Stimulated activated naive CD8-positive, alpha-beta T cell treated with anti-CD3 and anti-CD28 coated beads, Interleukin-15, Interleukin-2, amounts not matched to agents 100 ng/mL and 50 ng/mL, for 24 hours (primary cell): ENCODE results near the gene ATOX1.

ENCODE experiments used
- H3K27ac Mint-ChIP-seq: one replicate; pipeline ENCODE4 v1.8.0; 2021; ENCODE audit warnings: mild to moderate bottlenecking, mixed read lengths
- H3K27me3 Mint-ChIP-seq: one replicate; pipeline ENCODE4 v1.8.0; 2021; ENCODE audit warnings: mixed read lengths
- H3K36me3 Mint-ChIP-seq: one replicate; pipeline ENCODE4 v1.8.0; 2021; ENCODE audit warnings: low read depth, mixed read lengths
- H3K4me1 Mint-ChIP-seq: one replicate; pipeline ENCODE4 v1.8.0; 2021; ENCODE audit warnings: low read depth, mixed read lengths
- H3K4me3 Mint-ChIP-seq: one replicate; pipeline ENCODE4 v1.8.0; 2021; ENCODE audit warnings: mild to moderate bottlenecking, mixed read lengths
- H3K9me3 Mint-ChIP-seq: one replicate; pipeline ENCODE4 v1.8.0; 2021; ENCODE audit warnings: mixed read lengths

The ATOX1 gene

GRCh38 chr5:151750121-151750520 is 8.3 kb downstream of the ATOX1 start:
- peak overlapping the region; percentile 18 for H3K4me3 Mint-ChIP-seq
- peak overlapping the region; percentile 84 for H3K27ac Mint-ChIP-seq
- H3K36me3 Mint-ChIP-seq: peaks cover 41% of the 10 kb centered on the region
- H3K9me3 Mint-ChIP-seq: no peaks in the 10 kb centered on the region
- H3K4me1 Mint-ChIP-seq: peaks cover 61% of the 10 kb centered on the region
- H3K27me3 Mint-ChIP-seq: no peaks in the 10 kb centered on the region

DNA sequence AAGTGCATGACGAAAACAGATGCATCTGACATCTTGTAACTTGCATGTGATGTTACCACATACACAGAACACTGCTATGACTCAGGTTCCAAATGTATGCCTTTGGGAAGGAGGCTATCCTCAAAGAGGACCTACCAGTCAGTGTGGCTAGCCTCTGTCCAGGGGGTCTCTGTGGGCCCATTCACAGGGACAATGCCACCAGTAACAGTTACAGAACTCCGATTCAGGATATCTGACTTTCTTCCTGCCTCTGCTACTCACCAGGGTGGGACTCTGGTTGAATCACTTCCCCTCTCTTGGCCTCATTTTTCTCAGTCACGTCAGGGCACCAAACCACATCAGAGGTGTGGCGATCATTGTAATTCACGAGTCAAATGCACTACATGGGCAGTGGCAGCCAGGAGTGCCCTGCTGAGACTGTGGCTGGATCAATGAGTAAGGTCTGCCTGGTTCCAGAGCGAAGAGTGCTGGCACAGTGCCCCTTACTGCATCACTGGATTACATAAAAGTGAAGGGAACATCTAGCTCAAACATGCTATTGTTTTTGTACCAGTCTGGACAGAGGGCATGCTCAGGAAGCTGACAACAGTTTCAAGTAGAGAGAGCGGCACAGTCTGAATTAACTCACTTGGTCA is 13.2 kb downstream of the ATOX1 start:
- no peaks in the 10 kb centered on the region for H3K9me3 Mint-ChIP-seq
- peaks cover 52% of the 10 kb centered on the region for H3K4me1 Mint-ChIP-seq
- H3K27ac Mint-ChIP-seq: peak overlapping the region; percentile 56
- H3K4me3 Mint-ChIP-seq: no peak overlapping the region
- H3K36me3 Mint-ChIP-seq: peaks cover 57% of the 10 kb centered on the region
- H3K27me3 Mint-ChIP-seq: no peaks in the 10 kb centered on the region

GRCh38 chr5:151743530-151743929 is 14.9 kb downstream of the ATOX1 start:
- H3K4me3 Mint-ChIP-seq: no peak overlapping the region
- no peaks in the 10 kb centered on the region for H3K27me3 Mint-ChIP-seq
- H3K9me3 Mint-ChIP-seq: no peaks in the 10 kb centered on the region
- no peak overlapping the region for H3K27ac Mint-ChIP-seq
- peaks cover 51% of the 10 kb centered on the region for H3K36me3 Mint-ChIP-seq
- H3K4me1 Mint-ChIP-seq: peaks cover 46% of the 10 kb centered on the region

DNA sequence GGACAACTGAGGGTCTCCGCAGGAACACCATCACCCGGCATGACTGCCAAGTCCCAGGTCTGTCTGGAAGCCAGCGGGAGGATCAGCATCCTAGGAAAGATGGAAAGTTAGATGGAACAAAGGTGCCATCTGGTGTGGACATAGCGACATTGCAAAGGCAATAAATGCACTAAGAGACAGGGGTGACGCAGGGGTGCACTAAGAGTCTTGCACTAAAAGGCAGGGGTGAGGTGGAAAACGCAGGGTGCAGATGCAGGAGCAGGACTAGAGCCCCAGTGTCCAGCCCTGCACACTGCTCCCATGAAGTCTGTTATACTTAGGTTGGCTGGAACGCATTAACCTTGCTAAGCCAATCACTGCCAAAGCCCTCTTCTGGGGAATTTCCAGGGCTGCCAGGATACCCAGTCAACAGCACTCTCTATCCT is 15.5 kb downstream of the ATOX1 start:
- Mint-ChIP-seq H3K9me3 (no peaks in the 10 kb centered on the region), H3K27ac (peak overlapping the region; percentile 22), H3K4me3 (no peak overlapping the region), H3K27me3 (no peaks in the 10 kb centered on the region), H3K36me3 (peaks cover 47% of the 10 kb centered on the region), H3K4me1 (peaks cover 41% of the 10 kb centered on the region)

GRCh38 chr5:151741678-151742423 is 16.6 kb downstream of the ATOX1 start:
- peaks cover 43% of the 10 kb centered on the region for H3K36me3 Mint-ChIP-seq
- no peak overlapping the region for H3K4me3 Mint-ChIP-seq
- no peaks in the 10 kb centered on the region for H3K9me3 Mint-ChIP-seq
- no peaks in the 10 kb centered on the region for H3K27me3 Mint-ChIP-seq
- no peak overlapping the region for H3K27ac Mint-ChIP-seq
- H3K4me1 Mint-ChIP-seq: peaks cover 38% of the 10 kb centered on the region

GRCh38 chr5:151740958-151741373 is 17.5 kb downstream of the ATOX1 start:
- peaks cover 31% of the 10 kb centered on the region for H3K4me1 Mint-ChIP-seq
- H3K27ac Mint-ChIP-seq: no peak overlapping the region
- no peak overlapping the region for H3K4me3 Mint-ChIP-seq
- no peaks in the 10 kb centered on the region for H3K27me3 Mint-ChIP-seq
- H3K36me3 Mint-ChIP-seq: peaks cover 39% of the 10 kb centered on the region
- no peaks in the 10 kb centered on the region for H3K9me3 Mint-ChIP-seq

GRCh38 chr5:151740336-151740942 is 18.0 kb downstream of the ATOX1 start:
- Mint-ChIP-seq H3K36me3 (peaks cover 35% of the 10 kb centered on the region), H3K27me3 (no peaks in the 10 kb centered on the region), H3K9me3 (no peaks in the 10 kb centered on the region), H3K4me1 (peaks cover 26% of the 10 kb centered on the region), H3K4me3 (no peak overlapping the region), H3K27ac (no peak overlapping the region)

DNA sequence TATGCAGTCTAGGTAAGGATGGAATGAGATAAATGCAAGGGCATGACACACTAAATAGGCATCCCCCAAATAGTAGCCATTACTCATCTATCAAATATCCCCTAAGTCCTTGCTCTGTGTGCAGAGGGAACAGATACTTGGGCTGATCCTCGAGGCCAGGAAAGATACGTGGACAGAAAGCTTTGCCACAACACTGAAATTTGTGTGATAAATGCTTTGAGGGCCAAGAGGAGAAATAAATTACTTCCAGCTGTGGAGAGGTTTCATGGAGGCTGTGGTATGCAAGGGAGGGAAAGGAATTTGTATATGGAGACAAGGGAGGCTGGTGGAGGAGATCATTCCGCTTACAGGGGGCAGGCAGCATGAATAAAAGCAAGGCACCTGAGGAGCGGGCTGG is 18.5 kb downstream of the ATOX1 start:
- H3K4me1 Mint-ChIP-seq: peaks cover 21% of the 10 kb centered on the region
- no peaks in the 10 kb centered on the region for H3K27me3 Mint-ChIP-seq
- no peak overlapping the region for H3K4me3 Mint-ChIP-seq
- no peaks in the 10 kb centered on the region for H3K9me3 Mint-ChIP-seq
- H3K36me3 Mint-ChIP-seq: peaks cover 31% of the 10 kb centered on the region
- no peak overlapping the region for H3K27ac Mint-ChIP-seq

DNA sequence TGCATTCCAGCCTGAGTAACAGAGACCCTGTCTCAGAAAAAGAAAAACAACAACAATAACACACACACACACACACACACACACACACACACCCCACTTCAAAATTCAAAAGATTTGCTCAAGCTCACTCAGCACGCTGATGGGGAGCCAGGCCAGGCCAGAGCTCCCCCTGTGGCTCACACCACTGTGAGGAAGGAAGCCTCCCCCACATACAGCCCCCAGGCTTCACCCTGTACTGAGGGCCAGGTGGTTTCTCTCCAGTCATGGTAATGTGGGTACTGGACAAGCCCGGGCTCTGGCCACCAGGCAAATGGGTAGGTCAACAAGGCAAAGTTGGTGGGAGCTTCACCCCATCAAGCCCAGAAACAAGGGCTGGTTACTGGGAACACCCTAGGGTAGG is 19.0 kb downstream of the ATOX1 start:
- H3K4me1 Mint-ChIP-seq: peaks cover 19% of the 10 kb centered on the region
- no peak overlapping the region for H3K27ac Mint-ChIP-seq
- no peak overlapping the region for H3K4me3 Mint-ChIP-seq
- H3K36me3 Mint-ChIP-seq: peaks cover 25% of the 10 kb centered on the region
- H3K27me3 Mint-ChIP-seq: no peaks in the 10 kb centered on the region
- no peaks in the 10 kb centered on the region for H3K9me3 Mint-ChIP-seq

DNA sequence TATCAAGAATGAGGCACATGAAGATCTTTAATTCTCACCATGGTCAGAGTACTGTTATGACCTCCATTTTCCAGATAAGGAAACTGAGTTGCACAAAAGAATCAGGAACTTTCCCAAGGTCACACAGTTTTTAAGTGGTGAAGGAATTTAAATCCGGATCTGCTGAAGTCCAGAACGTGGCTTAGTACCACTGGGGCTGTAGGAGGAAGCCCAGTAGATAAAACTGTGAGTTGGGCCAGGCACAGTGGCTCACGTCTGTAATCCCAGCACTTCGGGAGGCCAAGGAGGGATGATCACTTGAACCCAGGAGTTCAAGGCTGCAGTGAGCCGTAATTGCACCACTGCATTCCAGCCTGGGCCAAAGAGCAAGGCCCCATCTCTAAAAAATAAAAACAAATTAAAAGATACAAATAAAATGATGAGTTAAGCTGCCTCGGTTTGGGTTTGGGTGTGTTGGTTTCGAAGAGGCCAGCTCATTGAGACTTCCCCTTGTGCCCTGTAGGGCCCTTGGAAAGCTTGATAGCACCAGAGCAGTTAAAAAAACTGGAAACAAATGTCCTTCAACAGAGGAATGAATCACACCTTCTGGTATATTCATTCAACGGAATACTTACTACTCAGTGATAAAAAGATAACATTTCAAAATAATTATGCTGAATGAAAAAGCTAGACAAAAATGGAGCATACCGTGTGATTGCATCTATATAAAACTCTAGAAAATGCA is 20.1 kb downstream of the ATOX1 start:
- no peaks in the 10 kb centered on the region for H3K9me3 Mint-ChIP-seq
- no peak overlapping the region for H3K27ac Mint-ChIP-seq
- H3K4me3 Mint-ChIP-seq: no peak overlapping the region
- H3K4me1 Mint-ChIP-seq: peaks cover 15% of the 10 kb centered on the region
- H3K27me3 Mint-ChIP-seq: no peaks in the 10 kb centered on the region
- H3K36me3 Mint-ChIP-seq: peaks cover 22% of the 10 kb centered on the region

DNA sequence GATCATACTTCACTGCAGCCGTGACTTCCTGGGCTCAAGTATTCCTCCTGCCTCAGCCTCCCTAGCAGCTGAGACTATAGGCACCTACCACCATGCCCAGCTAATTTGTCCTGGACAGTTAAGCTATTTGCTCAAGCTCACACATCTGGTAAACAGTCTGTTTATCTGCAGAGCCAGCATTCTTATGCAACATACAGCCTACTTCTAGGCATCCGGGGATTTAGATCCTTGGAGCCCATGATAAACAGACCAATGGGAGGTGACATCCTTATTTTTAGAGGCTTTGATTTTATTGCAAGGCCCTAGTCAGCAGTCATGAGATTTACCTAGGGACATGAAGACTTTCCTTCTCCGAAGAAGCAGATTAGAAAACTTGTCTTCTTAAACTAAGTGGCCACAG is 21.0 kb downstream of the ATOX1 start:
- H3K9me3 Mint-ChIP-seq: no peaks in the 10 kb centered on the region
- H3K27ac Mint-ChIP-seq: no peak overlapping the region
- H3K4me3 Mint-ChIP-seq: no peak overlapping the region
- peaks cover 11% of the 10 kb centered on the region for H3K4me1 Mint-ChIP-seq
- peaks cover 18% of the 10 kb centered on the region for H3K36me3 Mint-ChIP-seq
- no peaks in the 10 kb centered on the region for H3K27me3 Mint-ChIP-seq

DNA sequence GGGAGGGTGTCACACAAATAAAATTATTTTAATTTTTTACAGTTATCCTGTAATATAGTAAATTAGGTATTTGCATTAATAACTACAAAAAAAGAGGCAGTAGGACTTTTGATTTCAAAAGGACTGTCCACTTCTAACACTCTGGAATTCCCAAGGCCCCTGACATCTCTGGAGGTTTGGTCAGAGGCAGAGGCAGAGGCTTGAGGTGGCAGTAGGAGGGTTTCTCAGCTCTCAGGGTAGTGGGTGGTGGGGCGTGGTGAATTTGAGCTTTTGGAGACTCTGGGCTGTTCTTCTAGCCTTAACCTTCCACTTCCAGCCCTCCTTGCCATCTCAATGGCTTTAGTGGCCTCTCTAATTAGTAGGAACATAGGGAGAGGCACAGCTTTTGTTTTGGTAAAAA is 22.8 kb downstream of the ATOX1 start:
- no peaks in the 10 kb centered on the region for H3K9me3 Mint-ChIP-seq
- H3K4me1 Mint-ChIP-seq: peaks cover 7% of the 10 kb centered on the region
- H3K4me3 Mint-ChIP-seq: no peak overlapping the region
- H3K27ac Mint-ChIP-seq: no peak overlapping the region
- peaks cover 13% of the 10 kb centered on the region for H3K36me3 Mint-ChIP-seq
- no peaks in the 10 kb centered on the region for H3K27me3 Mint-ChIP-seq

DNA sequence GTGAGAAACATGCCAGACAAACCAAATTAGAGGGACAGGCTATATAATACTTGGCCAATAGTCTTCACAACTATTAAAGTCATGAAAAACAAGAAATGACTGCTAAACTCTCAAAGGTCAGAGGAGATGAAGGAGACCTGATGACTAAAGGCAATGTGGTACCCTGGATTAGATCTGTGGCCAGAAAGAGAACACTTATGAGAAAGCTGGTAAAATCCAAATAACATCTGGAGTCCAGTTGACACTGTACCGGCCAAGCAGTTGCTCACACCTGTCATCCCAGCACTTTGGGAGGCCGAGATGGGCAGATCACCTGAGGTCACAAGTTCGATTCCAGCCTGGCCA is 24.4 kb downstream of the ATOX1 start:
- H3K9me3 Mint-ChIP-seq: no peaks in the 10 kb centered on the region

GRCh38 chr5:151733358-151734063 is 24.9 kb downstream of the ATOX1 start:
- no peaks in the 10 kb centered on the region for H3K4me1 Mint-ChIP-seq
- H3K27me3 Mint-ChIP-seq: no peaks in the 10 kb centered on the region
- H3K4me3 Mint-ChIP-seq: no peak overlapping the region
- no peak overlapping the region for H3K27ac Mint-ChIP-seq
- H3K36me3 Mint-ChIP-seq: peaks cover 26% of the 10 kb centered on the region
- H3K9me3 Mint-ChIP-seq: no peaks in the 10 kb centered on the region

More for the DNA sequence above, 24.4 kb downstream of the ATOX1 start:
- Mint-ChIP-seq H3K27ac (no peak overlapping the region), H3K4me1 (no peaks in the 10 kb centered on the region), H3K36me3 (peaks cover 26% of the 10 kb centered on the region), H3K4me3 (no peak overlapping the region), H3K27me3 (no peaks in the 10 kb centered on the region)
